ENCODE measurements around the gene FBRS.
A peak's percentile ranks its signal among the peaks of the same experiment; 100 is the strongest.
"Not testable (repeated sequence)": the region's sequence is repeated elsewhere in the genome, so short reads cannot be mapped to it uniquely, and the experiment has no call there.

The FBRS gene

GRCh38 chr16:30700491-30700890, 42.3 kb downstream of the FBRS start:
- DNase-seq = no peak

DNA sequence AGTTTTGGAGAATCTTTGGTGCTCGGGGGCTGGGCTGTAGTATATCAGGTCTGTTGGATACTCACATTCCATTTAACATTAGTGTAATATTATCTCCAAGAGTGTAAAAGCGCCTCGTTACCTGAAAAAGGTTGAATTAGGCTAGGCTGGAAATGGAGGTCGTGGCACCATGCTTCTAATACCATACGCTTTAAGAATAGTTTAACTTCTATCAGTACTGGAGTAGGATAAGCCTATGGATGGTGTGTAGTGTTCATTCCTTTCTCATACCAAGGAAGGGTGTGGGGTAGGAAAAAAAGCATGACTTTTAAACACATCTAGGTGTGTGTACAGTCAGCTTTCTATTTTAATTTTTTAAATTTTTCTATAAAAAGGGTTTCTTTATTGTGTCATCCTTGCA, 42.7 kb downstream of the FBRS start:
- DNase-seq = no peak

GRCh38 chr16:30703071-30703470, 44.8 kb downstream of the FBRS start:
- DNase-seq = not testable (repeated sequence)

GRCh38 chr16:30703971-30704370, 45.7 kb downstream of the FBRS start:
- no peak for DNase-seq

DNA sequence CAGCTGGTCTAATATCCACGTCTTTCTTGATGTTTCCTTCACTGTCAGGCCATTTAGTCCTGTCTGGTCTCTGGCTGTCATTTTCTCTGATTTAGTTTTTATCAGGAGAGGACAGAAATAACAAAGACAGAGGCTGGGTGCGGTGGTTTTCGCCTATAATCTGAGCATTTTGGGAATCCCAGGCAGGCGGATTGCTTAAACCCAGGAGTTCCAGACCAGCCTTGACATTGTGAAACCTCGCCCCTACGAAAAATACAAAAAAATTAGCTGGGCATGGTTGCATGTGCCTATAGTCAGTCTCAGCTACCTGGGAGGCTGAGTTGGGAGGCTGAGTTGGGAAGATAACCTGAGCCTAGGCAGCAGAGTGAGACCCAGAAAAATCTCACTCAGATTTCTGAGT, 47.8 kb downstream of the FBRS start:
- DNase-seq = no peak

DNA sequence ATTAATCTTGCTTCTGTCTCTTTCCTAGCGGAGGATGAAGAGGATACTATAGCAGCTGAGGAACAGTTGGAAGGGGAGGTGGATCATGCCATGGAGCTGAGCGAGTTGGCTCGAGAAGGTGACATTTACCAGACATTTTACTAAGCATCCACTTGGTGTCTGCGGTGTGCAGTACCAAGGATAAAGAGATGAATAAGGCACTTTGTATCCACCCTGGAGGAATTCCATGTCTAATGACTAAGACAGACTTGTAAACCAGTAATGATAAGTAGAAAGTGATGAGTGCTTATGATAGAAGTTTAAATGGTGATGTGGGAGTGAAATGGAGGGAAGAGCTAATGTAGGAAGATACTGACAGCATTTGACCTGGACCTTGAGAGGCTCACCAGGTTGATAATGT, 52.7 kb downstream of the FBRS start:
- no peak for DNase-seq

- DNase-seq = no peak
Observed at GRCh38 chr16:30711712-30712111, 53.5 kb downstream of the FBRS start.

GRCh38 chr16:30715750-30716445, 57.7 kb downstream of the FBRS start:
- peak; percentile 63 for DNase-seq

- no peak for DNase-seq
Observed at GRCh38 chr16:30720086-30720485, 61.9 kb downstream of the FBRS start.
